Measurements from ENCODE around the gene TBC1D22A.

GRCh38 chr22:47220752-47221151 lies 458.3 kb downstream of the TBC1D22A start:
- no peak for TF ChIP-seq POLR2A (IDR thresholded peaks at IDR 0.05; ENCODE audit: borderline replicate concordance, extremely low read depth, insufficient read depth, insufficient read length)
- TF ChIP-seq EZH2 (IDR thresholded peaks at IDR 0.05), result no peak
- TF ChIP-seq CTCF (IDR thresholded peaks at IDR 0.05 in 2 of 3, conservative IDR thresholded peaks at IDR 0.05 in 1 of 3; ENCODE audit: borderline replicate concordance in 1 of 3, insufficient read depth in 1 of 3, low read depth in 2 of 3, low read length in 2 of 3), result no peak
- no peak for TF ChIP-seq POLR2AphosphoS5 (IDR thresholded peaks at IDR 0.05; ENCODE audit: low read depth, low read length)
- no peak for TF ChIP-seq RAD21 (IDR thresholded peaks at IDR 0.05; ENCODE audit: low read depth)
- no peak for TF ChIP-seq SIN3A (IDR thresholded peaks at IDR 0.05; ENCODE audit: low read depth)
- TF ChIP-seq, protein P1, sequence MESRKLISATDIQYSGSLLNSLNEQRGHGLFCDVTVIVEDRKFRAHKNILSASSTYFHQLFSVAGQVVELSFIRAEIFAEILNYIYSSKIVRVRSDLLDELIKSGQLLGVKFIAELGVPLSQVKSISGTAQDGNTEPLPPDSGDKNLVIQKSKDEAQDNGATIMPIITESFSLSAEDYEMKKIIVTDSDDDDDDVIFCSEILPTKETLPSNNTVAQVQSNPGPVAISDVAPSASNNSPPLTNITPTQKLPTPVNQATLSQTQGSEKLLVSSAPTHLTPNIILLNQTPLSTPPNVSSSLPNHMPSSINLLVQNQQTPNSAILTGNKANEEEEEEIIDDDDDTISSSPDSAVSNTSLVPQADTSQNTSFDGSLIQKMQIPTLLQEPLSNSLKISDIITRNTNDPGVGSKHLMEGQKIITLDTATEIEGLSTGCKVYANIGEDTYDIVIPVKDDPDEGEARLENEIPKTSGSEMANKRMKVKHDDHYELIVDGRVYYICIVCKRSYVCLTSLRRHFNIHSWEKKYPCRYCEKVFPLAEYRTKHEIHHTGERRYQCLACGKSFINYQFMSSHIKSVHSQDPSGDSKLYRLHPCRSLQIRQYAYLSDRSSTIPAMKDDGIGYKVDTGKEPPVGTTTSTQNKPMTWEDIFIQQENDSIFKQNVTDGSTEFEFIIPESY (IDR thresholded peaks at IDR 0.05; ENCODE audit: extremely low read depth, insufficient replicate concordance, low read length), result no peak
- no peak for TF ChIP-seq ZNF274 (IDR thresholded peaks at IDR 0.05; ENCODE audit: low read depth, low read length)
- no peak for TF ChIP-seq SRF (IDR thresholded peaks at IDR 0.05; ENCODE audit: low read depth)
- TF ChIP-seq CEBPB (IDR thresholded peaks at IDR 0.05; ENCODE audit: low read depth), result no peak
